ENCODE measurements around the gene SLC10A7.

The SLC10A7 gene

DNA sequence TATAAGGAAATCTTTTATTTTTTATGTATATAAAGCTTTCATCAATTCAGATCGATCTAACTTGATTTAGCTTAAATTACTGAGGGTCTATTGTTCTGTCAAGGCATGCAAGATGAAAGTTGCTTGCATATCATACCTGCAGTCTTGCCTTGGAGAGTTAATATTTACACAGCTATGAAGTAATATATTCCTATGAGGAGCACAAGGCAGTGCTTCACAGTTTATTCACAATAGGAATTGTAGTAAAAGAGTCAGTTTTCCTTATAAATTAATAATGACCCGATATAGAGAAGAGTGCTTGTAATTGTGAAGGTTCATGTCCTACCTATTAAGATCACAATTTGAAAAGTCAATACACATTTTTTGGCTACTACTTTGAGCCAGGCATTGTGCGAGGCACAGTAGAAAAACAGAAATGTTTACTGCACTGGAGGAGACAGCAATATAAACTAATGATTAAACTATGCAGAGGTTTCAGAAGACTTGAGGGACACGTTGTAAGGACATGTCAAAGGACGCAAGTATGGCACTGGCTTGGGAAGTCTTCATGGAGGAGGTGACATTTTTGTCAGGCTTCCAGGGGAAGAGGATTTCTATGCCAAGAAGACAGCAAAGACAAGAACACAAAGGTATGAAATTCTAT lies 268.6 kb downstream of the SLC10A7 start:
- DNase-seq = no peak

- no peak for DNase-seq
These were observed 274.4 kb downstream of the SLC10A7 start for GRCh38 chr4:146247356-146247755.

DNA sequence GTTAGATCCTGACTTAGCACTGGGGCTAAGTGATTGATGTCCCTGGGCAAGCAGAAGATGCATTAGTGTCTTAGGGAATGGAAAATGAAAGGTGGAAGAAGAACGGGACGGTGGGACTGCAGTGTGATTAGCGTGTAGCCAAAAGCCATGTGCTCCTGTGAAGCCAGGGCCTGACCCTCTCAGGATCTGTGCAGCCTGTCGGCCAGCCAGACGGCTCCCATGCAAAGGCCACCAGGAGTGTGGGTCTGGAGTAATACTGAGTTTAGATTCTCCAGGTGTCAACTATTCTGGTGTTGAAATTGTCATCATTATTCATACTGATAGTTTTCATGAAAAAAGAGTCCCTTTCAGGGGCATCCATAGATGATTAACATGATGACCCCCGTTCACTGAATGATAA lies 275.4 kb downstream of the SLC10A7 start:
- DNase-seq = no peak

GRCh38 chr4:146245850-146246249 lies 275.9 kb downstream of the SLC10A7 start:
- no peak for DNase-seq

DNA sequence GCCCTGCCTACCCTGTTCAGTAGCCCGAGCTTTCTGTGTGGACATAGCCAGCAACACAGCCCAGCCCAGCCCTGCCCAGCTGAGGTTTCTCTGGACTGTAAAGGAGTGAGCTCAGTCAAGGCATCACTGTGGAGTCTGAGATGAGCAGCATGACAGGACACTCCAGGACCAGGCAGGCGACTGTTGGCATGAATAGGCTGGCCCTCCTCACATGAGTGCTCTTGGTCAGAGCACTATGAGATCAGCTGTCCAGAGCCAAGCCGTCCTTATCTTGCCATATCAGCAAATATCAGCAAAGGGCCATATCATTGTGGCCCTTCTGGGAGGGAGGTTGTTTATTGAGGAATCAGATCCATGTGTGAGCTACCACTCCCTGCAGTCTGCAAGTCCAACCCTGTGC lies 276.5 kb downstream of the SLC10A7 start:
- DNase-seq = no peak

GRCh38 chr4:146244496-146244895 lies 277.2 kb downstream of the SLC10A7 start:
- DNase-seq = no peak

DNA sequence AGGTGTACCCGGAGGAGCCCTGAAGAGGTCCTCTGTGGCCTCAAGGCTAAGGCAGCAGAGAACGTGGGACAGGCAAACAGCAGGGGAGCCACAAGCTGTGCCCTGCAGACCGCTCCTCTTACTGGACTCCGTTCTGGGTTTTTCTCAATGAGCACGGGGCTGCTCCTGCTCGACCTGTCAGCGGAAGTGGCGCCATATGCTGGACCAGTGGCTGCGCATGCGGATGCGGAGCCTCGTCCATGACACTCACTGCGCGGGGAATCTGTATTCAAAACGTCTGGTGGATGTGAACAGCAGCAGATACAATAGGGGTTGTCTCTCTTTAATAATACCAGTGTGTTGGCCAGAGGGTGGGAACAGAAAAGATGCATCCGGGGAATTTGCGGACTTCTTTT lies 277.9 kb downstream of the SLC10A7 start:
- DNase-seq = no peak

- DNase-seq = peak; percentile 26
These were observed 278.4 kb downstream of the SLC10A7 start for GRCh38 chr4:146243141-146243882.

DNA sequence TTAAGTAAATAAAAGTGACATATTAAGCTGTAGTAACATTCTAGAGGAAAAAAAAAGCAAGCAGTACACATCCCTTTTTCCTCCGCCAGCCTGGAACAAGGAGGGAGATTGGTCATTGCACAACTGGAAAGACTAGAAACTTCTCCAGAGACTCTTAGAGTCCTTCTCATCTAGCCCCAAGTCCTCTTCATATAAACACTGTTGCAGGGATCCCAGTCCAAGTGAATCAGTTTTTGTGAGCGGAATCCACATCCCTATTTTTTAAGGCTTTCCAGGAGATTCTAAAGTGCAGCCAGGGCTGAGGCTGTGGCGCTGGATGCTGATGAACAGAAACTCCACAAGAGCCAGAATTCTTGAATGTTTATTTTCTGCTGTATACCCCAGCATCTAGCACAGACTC lies 283.6 kb downstream of the SLC10A7 start:
- no peak for DNase-seq

DNA sequence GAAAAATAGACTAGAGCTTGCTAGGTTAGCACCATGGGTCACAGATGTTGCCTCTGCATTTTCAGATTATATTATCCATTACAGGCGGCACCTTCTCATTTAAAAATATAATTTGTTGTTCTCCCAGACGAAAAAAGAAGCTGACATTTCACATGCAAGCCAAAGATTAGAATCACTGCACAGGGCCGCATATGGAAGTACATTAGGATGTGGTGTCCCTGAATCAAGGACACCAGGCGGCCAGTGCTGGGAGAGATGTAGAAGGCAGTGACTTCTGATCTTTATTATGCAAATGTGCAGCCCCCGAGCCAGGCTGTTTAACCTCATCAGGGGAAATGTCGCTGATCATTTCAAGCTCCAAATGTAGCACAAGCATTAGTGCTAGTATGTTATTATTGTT lies 284.6 kb downstream of the SLC10A7 start:
- DNase-seq = no peak

DNA sequence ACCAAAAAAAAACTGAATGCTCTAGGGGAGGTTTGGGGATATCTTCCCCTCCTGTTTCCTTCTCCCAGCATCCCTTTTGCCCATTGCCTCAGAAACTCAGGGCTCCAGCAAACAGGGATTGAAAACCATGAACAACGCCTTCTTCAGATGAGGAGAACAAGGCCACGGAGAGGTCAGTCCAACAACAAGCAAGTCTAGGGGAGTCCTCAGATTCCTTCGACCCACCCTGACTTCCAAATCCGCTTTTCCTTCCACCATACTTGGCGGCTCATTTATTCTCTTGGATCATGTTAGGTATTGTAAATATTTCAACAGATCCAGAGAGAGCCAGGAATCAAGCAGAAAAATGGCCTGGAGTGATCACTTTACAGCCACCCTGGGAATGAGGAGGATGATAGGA lies 285.5 kb downstream of the SLC10A7 start:
- no peak for DNase-seq

DNA sequence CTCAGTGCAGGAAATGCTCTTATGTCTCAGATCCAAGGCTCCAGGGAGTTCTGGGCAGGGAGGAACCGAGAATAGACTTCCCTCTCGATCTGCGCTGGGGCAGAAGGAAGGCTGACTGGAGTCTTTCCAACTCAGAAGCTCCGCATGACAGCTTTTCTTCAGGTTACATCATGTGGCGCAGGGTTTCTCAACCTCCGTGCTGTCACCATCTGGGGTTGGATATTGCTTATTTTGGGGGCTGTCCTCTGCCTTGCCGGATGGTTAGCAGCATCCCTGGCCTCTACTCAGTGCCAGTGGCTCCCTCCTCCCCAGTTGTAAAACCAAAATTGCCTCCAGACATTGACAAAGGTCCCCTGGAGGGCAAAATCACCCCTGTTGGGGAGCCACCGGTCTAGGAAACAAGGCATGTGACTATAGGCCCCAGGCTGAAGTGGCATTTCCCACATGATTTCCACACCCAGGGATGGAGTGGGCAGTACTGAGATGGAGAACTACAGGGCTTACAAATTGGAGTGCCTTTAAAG lies 286.0 kb downstream of the SLC10A7 start:
- DNase-seq = no peak

DNA sequence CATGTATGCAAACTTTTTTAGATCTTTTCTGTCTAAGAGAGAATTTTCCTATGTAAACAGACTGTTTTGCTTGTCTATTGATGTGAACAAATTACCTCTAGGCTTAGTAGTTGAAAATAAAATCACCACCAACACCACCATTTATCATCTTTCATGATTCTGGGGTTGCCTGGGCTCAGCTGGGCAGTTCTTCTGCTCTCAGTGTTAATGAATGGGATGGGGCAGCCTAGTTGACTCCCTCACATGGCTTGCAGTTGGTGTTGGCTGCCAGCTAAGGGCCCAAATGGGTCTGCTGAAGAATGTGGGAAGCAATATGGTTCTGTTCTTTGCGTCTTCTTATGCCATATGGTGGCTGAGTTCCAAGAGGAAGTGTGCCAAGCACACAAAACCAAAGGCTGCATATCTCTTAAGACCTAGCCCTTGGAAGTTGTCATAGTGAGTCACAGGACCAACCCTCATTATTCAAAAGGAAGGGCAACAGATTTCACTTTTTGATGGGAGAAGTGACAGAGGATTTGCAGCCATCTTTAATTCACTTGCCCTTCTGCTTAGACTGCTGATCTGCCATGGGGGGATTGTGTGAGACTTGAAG lies 289.5 kb downstream of the SLC10A7 start:
- no peak for DNase-seq

DNA sequence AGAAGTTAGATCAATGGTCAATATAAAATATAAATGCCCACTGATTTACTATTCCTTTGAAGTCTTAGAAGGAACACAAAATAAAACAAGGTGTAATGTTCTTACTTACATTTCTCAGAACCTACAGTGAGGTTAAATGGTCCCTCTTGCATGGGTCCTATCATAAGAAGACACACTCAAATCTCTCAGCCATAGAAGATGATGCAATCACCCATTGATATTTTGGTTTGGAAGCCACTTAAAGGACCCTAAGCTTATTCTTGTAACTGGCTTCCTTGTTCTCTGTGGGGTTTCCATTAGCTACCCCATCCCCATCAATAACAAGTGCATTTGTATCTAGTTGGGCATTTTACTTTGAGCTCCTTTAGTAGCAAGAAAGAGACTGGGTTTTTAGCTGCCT lies 292.3 kb downstream of the SLC10A7 start:
- DNase-seq = no peak

GRCh38 chr4:146224326-146224966 lies 297.3 kb downstream of the SLC10A7 start:
- DNase-seq = no peak

GRCh38 chr4:146222313-146222712 lies 299.4 kb downstream of the SLC10A7 start:
- DNase-seq = no peak

GRCh38 chr4:146214238-146214637 lies 307.5 kb downstream of the SLC10A7 start, which contains the start of gene REELD1:
TSS of gene REELD1 (plus strand) at chr4:146214538. CDS start at chr4:146216953, 2,415 bp downstream.
- DNase-seq = no peak

- DNase-seq = no peak
These were observed 309.0 kb downstream of the SLC10A7 start for GRCh38 chr4:146212781-146213180.

- DNase-seq = no peak
These were observed 310.3 kb downstream of the SLC10A7 start for GRCh38 chr4:146211440-146211839.

GRCh38 chr4:146210890-146211289 lies 310.9 kb downstream of the SLC10A7 start:
- DNase-seq = no peak

DNA sequence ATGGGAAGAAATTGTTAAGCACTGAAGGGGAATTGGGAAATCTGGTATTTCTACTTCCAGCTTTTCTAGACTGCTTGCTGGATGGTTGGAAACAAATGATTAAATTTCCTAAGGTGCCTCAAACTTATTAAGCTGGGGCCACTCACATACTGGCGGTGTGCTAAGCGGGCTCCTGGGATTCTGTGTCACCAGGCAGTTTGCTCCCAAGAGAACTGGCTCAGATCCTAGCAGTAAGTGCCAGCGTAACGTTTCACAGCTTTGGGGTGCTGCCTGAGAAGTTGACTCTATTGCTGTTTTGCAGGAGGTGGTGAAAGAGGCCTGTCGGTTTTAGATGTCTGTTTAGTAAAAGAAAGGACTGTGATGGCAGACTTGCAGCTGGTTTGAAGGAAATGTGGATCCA lies 314.3 kb downstream of the SLC10A7 start:
- no peak for DNase-seq
